ENCODE data around the gene PSAPL1.

- no peak for TF ChIP-seq ATF3 (CRISPR knock-in tag; conservative IDR thresholded peaks at IDR 0.05)
- TF ChIP-seq CBFB (CRISPR knock-in tag; IDR thresholded peaks at IDR 0.05; ENCODE audit: low read depth) = no peak
- no peak for TF ChIP-seq MAX (CRISPR knock-in tag; IDR thresholded peaks at IDR 0.05)
- TF ChIP-seq CTCF (IDR thresholded peaks at IDR 0.05) = no peak
- TF ChIP-seq GABPB1 (CRISPR knock-in tag; IDR thresholded peaks at IDR 0.05) = no peak
- TF ChIP-seq TCF7 (CRISPR knock-in tag; IDR thresholded peaks at IDR 0.05; ENCODE audit: low read depth) = no peak
Observed at GRCh38 chr4:7459471-7459870, 24.7 kb upstream of the PSAPL1 start.
